HG03108 (cell line): ENCODE results near the gene EVL.
"Not testable (repeated sequence)": the region's sequence is repeated elsewhere in the genome, so short reads cannot be mapped to it uniquely, and the experiment has no call there.

Source experiments
- ATAC-seq: cut with Tn5 transposase; IDR thresholded peaks from one replicate; pipeline ENCODE4 v1.9.1; 2021; ENCODE audit warnings: moderate library complexity; ENCODE audit not compliant: unreplicated experiment

The EVL gene

GRCh38 chr14:100159094-100159864 is 94.1 kb downstream of the EVL start, which contains the start of gene DEGS2:
Gene DEGS2 (minus strand): TSS chr14:100159645. CDS start chr14:100159587, 58 bp downstream.
- ATAC-seq: peak; percentile 57

- no peak for ATAC-seq
These were observed 94.8 kb downstream of the EVL start for GRCh38 chr14:100159865-100160533.

GRCh38 chr14:100160534-100160916 is 95.3 kb downstream of the EVL start:
- ATAC-seq: no peak

- no peak for ATAC-seq
These were observed 100.2 kb downstream of the EVL start for GRCh38 chr14:100165376-100165775.

- ATAC-seq: no peak
These were observed 100.7 kb downstream of the EVL start for GRCh38 chr14:100165831-100166440.

- no peak for ATAC-seq
These were observed 103.3 kb downstream of the EVL start for GRCh38 chr14:100168506-100168905.

GRCh38 chr14:100170880-100171279 is 105.7 kb downstream of the EVL start:
- no peak for ATAC-seq

GRCh38 chr14:100172811-100173210 is 107.6 kb downstream of the EVL start:
- ATAC-seq: no peak

- no peak for ATAC-seq
These were observed 108.1 kb downstream of the EVL start for GRCh38 chr14:100173353-100173752.

GRCh38 chr14:100176811-100177327 is 111.6 kb downstream of the EVL start:
- ATAC-seq: no peak

GRCh38 chr14:100178691-100179090 is 113.5 kb downstream of the EVL start:
- no peak for ATAC-seq

- ATAC-seq: not testable (repeated sequence)
These were observed 115.4 kb downstream of the EVL start for GRCh38 chr14:100180671-100181070.

GRCh38 chr14:100181876-100182551 is 116.8 kb downstream of the EVL start:
- not testable (repeated sequence) for ATAC-seq

- ATAC-seq: no peak
These were observed 122.1 kb downstream of the EVL start for GRCh38 chr14:100187247-100187833.

GRCh38 chr14:100188392-100189030 is 123.3 kb downstream of the EVL start:
- no peak for ATAC-seq

- no peak for ATAC-seq
These were observed 124.9 kb downstream of the EVL start for GRCh38 chr14:100190126-100190525.

GRCh38 chr14:100191584-100192249 is 126.5 kb downstream of the EVL start:
- no peak for ATAC-seq

GRCh38 chr14:100192250-100192671 is 127.0 kb downstream of the EVL start:
- no peak for ATAC-seq

- ATAC-seq: peak; percentile 99
These were observed 127.6 kb downstream of the EVL start for GRCh38 chr14:100192672-100193416.
